Renal cortical epithelial cell (primary cell): ENCODE results near the gene UCP2. TPM values are rescaled to one million over a fixed set of nuclear protein-coding genes. Genes with fewer than 3 reads are reported as not detected.
"Not testable (repeated sequence)": the region's sequence is repeated elsewhere in the genome, so short reads cannot be mapped to it uniquely, and the experiment has no call there.

Experiments
- DNase-seq: peaks from one replicate; pipeline ENCODE4 v3.0.0-alpha.2; 2011; ENCODE audit warnings: low read depth
- total RNA-seq: library from RNA; depleted of rRNA; stranded (reverse); fragments of >200 nt; gene quantifications from 2 replicates; pipeline ENCODE4 v1.2.3, GENCODE V29; 2014

UCP2 gene
- total RNA-seq, 1 donor from 2014 or later, result 48.6 TPM

DNA sequence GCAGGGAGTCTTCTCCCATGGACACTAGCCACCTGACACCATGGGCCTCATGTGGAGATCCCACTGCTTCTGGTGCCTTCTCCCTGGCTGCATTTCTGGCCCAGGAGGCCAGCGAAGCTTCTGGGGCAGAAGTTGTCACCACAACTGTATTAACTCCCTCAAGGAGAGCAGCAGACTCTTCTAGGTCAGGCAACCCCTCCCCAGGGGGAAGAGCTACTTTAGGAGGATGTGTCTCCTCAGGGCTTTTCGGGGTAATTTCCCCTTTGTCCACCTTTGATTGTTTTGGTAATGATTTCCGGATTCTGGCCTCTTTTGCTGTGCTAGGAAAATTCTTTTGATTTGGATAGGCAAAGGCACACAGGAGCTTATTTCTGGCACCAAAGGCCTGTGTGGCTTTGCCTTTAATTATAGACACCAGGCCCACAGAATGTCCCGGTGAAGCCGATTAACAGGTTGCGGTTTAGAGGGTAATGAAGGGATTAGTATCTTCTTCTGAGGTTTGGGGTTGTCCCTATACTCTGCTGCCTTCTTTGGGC is 8.9 kb upstream of the UCP2 start:
- DNase-seq, result no peak

- no peak for DNase-seq
Observed at GRCh38 chr11:73990730-73991129, 8.1 kb upstream of the UCP2 start.

DNA sequence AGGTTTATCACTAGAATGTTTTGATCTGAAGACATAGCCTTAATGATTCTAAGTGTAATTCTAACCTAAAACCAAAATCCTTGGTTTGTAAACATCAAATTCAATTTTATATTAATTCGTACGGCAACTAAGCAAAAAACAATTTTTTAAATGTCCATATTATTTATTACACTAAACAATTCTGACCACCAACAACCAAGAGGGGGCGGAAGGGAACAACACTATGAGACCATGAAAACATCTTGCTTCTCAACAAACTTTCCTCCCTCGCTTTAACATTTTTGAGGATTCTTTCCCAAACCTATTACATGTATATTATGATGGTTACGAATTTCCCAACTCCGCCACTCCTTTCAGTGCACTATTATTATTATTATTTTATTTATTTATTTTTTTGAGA is 6.5 kb upstream of the UCP2 start:
- DNase-seq, result no peak

- no peak for DNase-seq
Observed at GRCh38 chr11:73988227-73988626, 5.6 kb upstream of the UCP2 start.

DNA sequence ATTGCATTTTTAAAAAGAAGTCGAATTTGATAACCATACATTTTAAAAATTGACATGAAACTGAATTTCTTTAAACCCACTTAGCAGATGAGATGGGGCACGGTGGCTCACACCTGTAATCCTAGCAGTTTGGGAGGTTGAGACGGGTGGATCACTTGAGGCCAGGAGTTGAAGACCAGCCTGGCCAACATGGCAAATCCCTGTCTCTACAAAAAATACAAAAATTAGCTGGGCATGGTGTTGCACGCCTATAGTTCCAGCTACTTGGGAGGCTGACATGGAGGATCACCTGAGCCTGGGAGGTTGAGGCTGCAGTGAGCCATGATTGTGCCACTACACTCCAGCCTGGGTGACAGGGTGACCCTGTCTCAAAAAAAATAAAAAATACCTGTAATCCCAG is 3.0 kb upstream of the UCP2 start:
- not testable (repeated sequence) for DNase-seq

DNA sequence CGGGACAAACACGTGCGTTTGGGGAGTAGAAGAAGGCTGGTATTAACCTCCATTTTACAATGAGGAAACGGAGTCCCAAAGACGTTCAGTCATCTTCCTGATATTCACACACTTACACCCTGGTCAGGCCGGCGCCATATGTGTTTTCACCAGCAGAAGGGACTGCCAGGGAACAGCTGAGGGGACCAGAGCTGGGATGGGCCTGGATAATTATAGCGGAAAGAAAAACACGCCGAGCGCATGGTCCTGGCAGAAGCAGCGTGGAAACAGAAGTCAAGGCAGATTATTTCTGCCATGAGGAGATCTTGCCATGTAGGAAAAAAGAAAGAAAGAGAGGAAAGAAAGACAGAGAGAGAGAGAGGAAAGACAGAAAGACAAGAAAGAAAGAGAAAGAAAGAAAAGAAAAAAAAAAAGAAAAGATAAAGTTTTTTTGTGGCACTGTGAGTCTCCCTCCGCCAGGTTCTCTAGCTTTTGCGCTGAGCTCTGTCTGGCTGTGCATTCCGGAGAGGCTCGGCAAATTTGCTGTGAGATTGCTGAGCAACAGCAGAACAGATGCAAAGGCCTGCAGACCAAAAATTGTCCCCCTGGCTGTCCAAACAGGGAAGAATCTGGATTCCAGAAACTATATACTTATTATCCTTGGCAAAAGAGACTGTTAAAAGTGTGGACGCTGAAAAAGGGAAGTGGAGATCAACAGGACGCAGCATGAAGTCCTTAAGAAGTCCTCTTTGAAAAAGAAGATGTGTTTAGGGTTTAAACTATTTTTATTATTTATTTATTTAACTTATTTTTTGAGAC is 1.3 kb upstream of the UCP2 start:
- DNase-seq, result no peak

DNA sequence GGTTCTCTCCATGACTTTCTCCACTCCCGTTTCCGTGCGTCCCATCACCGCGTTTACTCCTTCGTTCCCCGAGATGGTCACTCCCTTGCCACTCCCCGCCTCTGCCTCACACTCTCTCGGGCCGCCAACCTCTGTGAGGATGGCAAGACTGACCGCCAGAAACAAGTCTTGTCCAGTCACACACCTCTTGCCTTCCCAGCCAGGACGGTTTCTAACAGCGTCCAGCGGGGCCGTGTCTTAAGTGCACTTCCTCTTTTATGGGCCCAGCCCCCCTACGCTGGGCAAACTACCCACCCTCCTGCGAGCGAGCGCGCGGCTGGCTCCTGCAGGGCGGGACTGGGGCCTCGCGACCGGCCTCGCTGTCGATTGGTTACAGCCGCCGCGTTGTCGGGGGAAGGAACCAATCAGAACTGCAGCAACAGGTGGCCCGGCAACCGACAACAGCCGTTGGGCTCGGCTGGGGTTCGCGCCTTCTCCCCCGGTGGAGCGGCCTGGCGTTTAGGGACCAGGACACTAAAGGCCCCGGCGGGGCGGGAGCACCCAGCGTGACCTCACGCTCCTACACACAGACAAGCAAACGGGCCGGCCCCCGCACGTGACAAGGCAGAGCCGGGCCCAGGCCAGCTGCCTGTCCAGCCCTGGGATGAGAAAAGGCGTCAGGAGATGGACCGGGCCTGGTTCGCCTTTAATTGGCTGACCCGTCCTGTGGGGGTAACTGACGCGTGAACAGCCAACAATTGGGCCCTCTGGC is 522 bp upstream of the UCP2 start:
- DNase-seq, result peak; percentile 78

GRCh38 chr11:73981051-73981805 is 1.4 kb downstream of the UCP2 start:
- no peak for DNase-seq

- peak; percentile 61 for DNase-seq
Observed at GRCh38 chr11:73980001-73980961, 2.4 kb downstream of the UCP2 start.

DNA sequence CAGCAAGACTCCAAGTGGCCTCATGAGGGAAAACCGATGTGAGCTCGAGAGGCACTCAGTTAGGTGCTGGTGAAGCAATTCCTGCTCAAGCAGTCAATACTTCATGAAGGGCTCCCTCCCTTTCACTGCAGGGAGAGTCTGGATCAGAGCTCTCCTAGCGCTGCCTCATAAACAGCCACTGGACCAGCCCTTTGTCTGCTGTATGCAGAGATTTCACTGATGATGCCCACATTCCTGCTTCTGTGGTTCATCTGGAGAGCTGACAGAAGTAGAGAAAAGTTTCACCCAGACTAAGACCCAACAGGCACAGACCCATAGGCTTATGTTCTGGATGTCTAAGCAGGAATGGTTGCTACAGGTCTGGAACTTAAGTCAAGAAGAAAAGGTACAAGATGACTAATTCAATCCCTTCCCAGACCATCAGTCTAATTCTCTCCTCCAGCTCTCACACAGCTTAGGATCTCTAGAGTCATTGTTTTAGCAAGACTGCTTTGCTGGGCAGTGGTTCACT is 4.0 kb downstream of the UCP2 start:
- DNase-seq, result no peak

DNA sequence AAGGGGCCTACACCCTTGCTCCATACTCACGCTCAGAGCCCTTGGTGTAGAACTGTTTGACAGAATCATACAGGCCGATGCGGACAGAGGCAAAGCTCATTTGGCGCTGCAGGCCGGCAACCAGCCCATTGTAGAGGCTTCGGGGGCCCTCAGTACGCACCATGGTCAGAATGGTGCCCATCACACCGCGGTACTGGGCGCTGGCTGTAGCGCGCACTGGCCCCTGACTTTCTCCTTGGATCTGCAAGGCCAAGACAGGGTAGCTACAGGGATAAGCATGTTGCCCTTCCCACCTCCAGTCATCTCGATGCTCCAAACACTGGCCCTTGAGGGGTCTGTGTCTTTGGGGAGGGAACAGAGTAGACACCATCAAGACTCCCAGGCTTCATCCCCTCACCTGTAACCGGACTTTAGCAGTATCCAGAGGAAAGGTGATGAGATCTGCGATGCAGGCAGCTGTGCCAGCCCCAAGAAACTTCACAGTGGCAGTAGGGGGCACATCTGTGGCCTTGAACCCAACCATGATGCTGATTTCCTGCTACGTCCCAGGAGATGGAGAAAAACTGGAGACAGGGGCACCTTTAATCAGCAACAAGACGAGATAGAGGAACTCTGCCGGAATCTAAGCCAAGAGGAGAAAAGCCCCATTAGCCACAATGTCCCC is 4.7 kb downstream of the UCP2 start:
- no peak for DNase-seq

- no peak for DNase-seq
Observed at GRCh38 chr11:73976451-73977151, 6.0 kb downstream of the UCP2 start.

DNA sequence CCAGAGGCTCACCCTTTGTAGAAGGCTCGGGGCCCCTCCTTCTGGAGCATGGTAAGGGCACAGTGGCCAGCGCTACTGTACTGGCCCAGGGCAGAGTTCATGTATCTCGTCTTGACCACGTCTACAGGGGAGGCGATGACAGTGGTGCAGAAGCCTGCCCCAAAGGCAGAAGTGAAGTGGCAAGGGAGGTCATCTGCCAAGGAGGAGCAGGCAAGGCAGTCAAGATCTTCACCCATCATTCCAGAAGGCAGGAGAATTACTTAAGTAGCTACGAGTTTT is 7.2 kb downstream of the UCP2 start:
- no peak for DNase-seq

GRCh38 chr11:73974604-73975478 is 7.8 kb downstream of the UCP2 start:
- no peak for DNase-seq

DNA sequence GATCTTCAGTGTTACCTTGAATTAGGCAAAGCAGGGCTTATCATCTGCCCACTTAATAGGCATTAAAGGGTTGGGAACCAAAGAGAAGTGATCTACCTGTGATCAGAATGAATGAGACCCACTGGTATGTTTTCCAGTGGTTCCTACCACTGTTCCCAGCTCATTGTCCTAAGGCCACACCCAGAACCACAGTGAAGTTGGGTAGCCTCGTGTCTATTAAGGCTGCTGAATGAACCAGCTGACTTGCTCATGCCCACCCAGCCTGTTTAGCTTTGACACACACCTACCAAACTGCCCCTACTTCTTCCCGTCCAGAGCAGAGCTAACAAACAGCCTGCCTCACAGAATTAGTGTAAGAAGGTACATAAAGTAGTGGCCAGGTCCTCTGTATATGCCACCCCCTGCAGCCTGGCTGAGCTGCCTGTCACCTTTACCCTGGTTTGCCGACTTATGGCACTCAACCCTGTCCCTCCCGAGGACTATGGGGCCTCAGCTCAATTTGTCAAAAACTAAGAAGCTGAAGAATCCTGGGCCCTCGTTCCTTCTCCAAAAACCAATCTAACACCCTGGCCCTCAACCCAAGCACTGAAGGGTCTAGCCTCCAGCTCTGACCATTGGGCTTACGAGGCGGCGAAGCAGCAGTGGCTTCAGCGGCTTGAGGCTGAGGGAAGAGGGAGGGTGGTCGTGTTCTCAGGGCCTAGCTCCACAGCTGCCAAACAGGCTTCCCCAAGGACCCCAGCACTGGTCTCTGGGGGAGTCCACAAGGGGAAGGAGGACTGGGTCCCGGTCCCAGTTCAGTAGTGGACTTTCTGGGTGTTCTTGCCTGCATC is 9.8 kb downstream of the UCP2 start:
- peak; percentile 31 for DNase-seq

- no peak for DNase-seq
Observed at GRCh38 chr11:73972187-73972586, 10.5 kb downstream of the UCP2 start.

GRCh38 chr11:73971175-73971719 is 11.4 kb downstream of the UCP2 start:
- DNase-seq, result no peak
